Sciatic nerve (tissue), 2 donors: Measurements from ENCODE around the gene PRM1. TPM values are rescaled to one million over a fixed set of nuclear protein-coding genes. Genes with fewer than 3 reads are reported as not detected.
A peak's percentile ranks its signal among the peaks of the same experiment; 100 is the strongest.

Experiments used
- ATAC-seq: fragments of 200-7000 bp; cut with Tn5 transposase; one replicate; pipeline ENCODE4 v1.9.1; 2020; ENCODE audit warnings: mild to moderate bottlenecking, moderate library complexity
- DNase-seq: peaks from one replicate; pipeline ENCODE4 v3.0.0-alpha.2; 2020; ENCODE audit warnings: low spot score
- intact Hi-C: fragments of 100-400 bp; cut with DNase I; formaldehyde crosslinking; loops from one replicate; pipeline ENCODE4 v1.14.2; 2022
- total RNA-seq: library from RNA; stranded (reverse); fragmentation: NEBNext Ultra II Directional; extraction: Animal tissue kit (Norgen Biotek cat#: 25700); gene quantifications from one replicate; pipeline ENCODE4 v1.2.1, GENCODE V29; 2021
- donor health status: DM: no; HTN: no; CAD: no.
- donor health status: DM: no; HTN: no; CAD: no.

PRM1 gene, protein sequence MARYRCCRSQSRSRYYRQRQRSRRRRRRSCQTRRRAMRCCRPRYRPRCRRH
- total RNA-seq = not detected

DNA sequence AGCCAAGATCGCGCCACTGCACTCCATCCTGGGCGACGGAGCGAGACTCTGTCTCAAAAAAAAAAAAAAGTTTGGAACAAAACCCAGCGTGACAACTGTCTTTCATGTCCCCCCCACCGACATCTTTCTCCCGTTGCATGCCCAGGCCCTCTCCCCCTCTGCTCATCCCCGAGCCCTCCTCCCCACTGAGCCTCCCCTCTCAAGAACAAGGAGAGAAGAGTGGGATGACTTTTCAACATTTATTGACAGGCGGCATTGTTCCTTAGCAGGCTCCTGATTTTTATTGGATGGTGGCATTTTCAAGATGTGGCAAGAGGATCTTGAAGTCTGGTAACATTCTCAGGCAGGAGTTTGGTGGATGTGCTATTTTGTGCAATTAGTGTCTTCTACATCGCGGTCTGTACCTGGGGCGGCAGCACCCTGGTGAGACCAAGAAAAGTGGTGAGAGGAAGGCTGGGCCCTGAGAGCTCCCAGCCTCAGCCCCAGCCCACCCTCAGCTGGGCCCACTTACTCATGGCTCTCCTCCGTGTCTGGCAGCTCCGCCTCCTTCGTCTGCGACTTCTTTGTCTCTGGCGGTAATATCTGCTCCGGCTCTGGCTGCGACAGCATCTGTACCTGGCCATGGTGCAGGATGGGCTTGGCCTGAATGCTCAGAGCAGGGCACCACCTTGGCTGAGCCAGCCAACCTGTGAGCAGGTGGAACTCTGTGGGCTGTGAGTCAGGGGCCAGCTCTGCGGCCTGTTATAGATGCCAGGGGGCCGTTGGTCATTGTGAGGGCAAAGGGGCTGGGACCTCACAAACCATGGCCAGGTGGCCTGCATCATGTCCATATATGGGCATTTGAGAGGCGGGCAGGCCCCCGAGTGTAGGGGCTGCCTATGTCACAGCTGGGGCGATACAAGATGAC lies at the start of gene PRM1:
Gene PRM1, minus strand, starts transcription at position 715 of the 907 bp plus-strand sequence. Its CDS starts 92 bp downstream, at position 623.
- DNase-seq = no peak
- no peak for ATAC-seq
- intact Hi-C loops = no loop called here

DNA sequence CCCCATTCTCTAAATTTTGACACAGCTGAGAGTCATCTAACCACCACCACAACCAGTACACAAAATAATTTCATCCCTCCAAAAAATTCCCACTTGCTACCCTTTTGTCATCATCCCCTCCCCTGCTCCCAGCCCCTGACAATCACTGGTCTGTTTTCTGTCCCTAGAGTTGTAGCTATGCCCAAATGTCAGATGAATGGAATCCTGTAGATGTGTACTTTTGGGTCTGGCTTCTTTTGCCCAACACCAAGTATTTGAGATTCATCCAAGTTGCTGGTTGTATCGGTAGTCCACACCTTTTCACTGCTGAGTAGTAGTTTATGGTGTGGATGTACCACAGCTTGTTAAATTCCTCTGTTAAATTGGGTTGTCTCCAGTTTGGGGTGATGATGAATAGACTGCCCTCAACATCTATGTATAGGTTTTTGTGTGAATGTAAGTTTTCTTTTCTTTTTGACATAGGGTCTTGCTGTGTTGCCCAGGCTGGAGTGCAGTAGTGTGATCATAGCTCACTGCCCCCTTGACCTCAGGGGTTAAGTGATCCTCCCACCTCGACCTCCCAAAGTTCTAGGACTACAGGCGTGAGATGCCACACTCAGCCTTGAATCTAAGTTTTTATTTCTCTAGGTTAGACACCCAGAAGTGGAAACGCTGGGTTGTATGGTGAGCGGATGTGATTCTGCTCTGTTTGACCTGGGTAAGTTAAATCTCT lies 49.6 kb upstream of the PRM1 start:
- DNase-seq (no peak), ATAC-seq (no peak)
- intact Hi-C loops = no loop called here

DNA sequence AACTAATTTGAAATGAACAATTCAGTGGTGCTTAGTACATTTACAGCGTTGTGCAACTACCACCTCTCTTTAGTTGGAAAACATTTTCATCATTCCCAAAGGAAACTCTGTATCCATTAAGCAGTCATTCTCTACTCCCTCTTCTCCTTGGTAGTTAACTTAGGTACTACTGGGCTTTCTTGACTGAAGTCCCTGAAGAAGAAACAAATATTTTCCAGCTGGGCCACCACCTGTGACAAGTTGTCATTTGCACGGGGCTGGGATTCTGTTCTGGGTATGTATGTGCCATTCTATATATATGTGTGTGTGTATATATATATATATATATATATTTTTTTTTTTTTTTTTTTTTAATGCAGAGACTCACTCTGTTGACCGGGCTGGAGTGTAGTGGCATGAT lies 48.8 kb upstream of the PRM1 start:
- DNase-seq = no peak
- intact Hi-C loops = no loop called here
- ATAC-seq = no peak

DNA sequence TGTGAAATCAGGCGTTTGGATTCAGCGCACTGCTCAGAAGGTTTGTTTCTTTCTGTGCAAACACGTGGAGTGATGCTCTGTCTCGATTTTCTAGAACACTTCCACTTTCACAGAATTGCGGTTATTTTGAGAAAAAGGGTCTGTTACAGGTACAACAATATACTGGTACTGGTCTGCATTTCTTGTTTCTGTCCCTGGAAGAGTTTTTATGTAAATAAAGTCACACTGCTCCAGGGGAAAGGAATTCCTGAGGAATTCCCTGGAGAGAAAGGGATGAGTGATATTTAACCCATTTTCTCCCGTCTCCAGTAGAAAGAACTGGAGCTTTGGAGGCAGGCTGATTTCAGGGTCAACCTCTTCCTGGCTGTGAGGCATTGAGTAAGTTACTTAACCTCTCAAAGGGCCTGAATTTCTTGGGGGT lies 48.0 kb upstream of the PRM1 start:
- DNase-seq (no peak), ATAC-seq (peak; percentile 27)
- intact Hi-C loops = no loop called here

DNA sequence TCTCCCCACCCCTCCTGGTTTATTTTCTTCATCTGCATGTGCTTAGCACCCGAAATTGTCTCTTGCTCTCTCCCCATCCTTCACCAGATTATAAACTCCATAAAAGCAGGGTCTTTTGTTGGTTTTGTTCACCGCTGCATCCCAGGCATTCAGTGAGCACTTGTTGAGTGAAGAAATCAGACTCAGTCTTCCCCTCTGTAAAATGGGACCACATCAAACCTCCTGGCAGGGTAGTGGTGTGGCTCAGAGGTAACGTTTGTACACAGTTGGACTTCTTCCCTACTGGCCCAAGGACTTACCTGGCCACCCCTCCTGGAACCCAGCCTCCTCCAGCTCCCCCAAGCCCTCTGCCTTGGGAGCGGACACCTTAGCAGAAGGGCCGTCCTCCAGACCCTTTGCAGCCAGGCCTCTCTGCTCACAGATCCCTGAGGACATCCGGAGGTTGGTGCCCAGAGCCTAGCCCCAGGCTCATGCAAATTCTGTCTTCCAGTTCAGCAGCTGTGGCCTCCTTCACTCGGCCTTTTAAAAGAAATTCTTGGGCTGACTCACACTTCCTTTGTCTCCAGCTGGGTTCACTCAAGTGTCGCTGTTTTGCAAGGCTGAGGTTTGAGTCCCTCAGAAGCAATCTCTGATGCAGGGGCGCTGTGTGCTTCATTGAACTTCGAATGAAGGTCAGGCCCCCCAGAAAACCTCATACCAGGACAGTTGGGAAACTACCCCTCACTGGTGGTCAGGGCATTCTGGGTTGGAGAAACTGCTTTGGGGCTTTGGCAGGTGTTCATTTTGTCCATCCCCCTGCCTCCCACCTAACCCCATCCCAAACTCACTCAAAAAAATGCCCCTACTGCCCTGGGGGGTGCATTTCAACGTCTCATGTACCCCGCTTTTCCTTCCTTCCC lies 47.3 kb upstream of the PRM1 start:
- DNase-seq (no peak), ATAC-seq (peak; percentile 86)
- intact Hi-C loops = no loop called here

DNA sequence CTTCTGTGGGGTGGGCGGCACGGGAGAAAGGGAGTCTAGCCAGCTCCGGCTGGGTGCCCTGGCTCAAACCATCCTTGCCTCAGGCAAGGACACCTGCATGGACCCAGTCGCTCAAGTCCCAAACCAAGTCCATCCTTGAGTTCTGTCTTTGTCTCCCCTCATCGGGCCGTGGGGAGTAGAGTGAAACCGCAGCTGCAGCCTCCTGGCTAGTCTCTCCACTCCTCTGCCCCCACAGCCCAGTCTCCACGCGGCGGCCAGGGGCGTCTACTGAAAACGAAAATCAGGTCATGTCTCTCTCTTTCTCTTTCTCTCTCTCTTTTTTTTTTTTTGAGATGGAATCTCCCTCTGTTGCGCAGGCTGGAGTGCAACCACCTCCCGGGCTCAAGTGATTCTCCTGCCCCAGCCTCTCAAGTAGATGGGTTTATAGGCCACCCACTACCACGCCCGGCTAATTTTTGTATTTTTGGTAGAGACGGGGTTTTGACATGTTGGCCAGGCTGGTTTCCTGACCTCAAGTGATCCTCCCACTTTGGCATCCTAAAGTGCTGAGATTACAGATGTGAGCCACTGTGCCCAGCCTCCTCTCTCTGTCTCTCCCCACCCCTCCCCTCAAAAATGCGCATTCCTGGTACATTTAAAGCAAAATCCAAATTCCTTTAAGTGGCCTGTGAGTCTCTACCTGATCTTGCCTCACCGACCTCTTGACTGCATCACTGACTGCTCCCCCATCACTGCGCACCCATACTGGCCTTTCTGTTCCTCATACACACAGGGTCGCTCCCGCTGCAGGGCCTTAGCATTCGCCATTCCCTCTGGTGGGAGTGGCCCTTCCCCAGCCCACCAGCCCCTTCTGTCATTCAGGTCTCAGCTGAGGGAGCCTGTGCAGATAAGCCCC lies 46.4 kb upstream of the PRM1 start:
- DNase-seq = no peak
- no peak for ATAC-seq
- intact Hi-C loops = no loop called here

DNA sequence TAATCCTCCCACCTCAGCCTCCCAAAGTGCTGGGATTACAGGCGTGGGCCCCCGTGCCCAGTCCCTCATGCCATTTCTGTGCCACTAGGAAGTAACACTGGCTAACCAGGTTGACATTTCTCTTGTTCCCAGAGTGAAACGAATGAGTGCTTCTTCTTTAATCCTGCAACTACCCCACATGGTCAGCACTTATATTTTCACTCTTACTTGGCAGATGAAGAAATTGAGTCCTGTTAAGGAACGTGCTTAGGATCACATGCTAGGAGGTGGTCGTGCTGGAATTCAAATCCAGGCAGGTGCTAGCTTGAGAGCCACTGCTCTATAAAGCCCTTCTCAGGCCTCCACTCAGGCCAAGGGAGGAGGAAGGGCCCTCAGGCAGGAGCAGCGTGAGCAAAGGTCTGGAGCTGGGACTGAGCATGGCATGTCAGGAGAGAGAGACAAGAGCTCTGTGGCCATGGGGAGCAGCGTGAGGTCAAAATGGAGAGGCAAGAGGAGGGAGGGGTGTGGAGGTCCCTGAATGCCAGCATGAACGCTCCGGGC lies 45.7 kb upstream of the PRM1 start:
- intact Hi-C loops = no loop called here
- no peak for ATAC-seq

DNA sequence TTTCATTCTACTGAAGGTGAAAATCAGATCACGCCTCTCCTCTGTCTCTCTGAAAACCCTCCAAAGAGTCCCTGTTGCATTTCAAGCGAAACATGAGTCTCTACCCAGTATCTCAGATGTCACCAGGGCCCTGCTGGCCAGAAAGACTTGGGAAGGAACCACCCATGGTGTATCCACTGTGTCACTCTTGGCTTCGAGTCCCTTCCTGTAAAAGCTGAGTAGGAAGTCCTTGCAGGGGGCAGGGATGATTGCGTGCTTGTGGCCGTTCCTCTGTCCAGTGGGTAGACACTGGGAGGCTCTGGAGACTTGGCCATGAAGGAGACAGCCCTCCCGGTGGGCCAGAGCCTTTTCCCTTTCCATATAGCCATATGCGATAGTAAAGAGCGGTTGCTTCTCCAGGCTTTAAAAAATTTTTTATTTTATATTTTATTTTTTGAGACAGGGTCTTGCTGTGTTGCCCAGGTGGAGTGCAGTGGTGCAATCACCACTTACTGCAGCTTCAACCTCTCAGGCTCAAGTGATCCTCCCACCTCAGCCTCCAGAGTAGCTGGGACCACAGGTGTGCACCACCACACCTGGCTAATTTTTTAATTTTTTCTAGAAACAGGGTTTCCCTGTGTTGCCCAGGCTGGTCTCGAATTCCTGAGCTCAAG lies 45.1 kb upstream of the PRM1 start:
- ATAC-seq = no peak
- DNase-seq = no peak
- intact Hi-C loops = no loop called here

More for the DNA sequence above, 45.7 kb upstream of the PRM1 start:
- no peak for DNase-seq

DNA sequence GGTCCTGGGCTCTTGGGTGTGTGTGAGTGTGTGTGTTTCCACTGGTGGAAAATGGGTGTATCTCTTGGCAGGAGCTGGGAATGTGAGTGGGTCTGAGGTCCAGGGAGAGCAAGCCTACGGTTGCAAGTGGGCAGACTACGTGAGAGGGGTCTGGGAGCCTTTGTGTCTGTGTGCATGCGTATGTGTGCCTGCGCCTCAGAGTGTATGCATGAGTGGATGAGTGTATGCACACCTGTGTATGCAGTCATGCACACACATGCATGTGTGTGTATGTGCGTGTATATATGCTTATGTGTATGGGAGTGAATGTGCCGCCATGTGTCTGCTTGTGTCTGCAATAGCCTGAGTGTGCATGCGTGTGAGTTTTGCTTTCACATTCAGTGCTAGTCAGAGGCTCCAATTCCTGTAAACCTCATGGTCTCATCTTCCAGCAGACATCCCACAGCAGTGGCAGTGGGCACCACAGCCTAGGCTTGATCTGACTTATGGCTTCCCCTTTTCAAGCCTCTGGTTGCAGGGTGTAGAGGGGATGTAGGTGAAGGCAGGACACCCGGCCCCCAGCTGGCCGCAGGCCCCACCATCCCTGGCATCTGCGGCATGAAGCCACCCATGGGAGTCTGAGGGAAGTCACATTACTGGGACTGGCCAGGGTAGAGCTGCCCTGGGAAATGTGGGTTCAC lies 44.4 kb upstream of the PRM1 start:
- DNase-seq = no peak
- no peak for ATAC-seq
- intact Hi-C loops = no loop called here

DNA sequence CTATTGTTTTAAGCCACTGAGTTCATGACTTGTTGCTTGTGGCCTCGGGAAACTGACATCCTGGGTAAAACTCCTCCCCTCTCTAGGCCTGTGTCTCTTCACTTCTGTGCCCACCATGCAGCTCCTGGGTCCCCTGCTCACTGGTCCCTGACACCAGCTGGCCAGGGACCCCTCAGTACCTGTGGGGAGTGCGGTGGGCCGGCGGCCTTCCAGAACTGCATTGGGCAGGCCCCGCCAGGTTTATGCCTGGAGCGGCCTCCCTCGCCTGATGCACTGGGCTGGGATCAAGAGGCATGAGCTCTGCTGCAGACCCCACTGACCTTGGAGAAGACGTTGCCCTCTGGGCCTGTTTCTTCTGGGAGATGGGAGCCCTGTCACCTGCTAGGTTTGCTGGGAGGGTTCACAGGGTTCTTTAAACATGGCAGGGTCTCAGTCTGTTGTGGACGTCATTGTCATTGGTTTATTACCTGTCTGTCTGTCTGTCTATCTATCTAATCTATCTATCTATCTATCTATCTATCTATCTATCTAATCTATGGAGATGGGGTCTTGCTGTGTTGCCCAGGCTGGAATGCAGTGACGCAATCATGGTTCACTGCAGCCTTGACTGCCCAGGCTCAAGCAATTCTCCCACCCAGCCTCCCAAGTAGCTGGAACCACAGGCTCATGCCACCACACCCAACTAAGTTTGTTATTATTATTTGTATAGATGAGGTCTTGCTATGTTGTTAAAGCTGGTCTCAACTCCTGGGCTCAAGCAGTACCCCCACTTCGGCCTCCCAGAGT lies 42.6 kb upstream of the PRM1 start:
- ATAC-seq = no peak
- no peak for DNase-seq
- intact Hi-C loops = no loop called here

DNA sequence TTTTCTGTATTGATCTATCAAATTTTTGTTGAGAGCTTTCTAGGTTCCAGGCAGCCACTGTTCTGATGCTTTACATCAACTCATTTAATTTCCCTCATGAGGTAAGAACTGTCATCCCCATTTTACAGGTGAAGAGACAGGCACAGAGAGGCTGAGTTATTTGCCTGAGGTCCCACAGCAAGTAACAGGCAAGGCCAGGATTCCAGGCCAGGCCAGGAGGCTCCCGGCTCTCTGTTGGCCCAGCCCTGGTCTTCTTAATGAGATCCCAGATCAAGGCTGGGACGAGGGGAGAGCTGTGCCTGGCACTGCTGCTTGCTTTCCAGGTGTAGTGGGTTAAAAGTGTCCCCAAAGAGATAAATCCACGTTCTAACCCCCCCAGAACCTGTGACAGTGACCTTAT lies 41.7 kb upstream of the PRM1 start:
- intact Hi-C loops = no loop called here
- DNase-seq (no peak), ATAC-seq (no peak)

DNA sequence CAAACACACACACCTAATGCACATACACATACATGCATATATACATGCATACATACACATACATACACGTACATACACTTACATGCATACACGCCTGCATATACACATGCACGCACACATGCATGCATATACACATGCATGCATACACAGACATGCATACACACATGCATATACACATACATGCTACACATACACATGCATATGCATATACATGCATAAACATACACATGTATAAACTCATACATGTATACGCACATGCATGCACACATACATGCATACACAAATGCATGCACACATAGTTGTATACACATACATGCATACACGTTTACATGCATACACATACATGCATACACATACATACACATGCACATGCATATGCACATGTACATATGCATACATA lies 40.5 kb upstream of the PRM1 start:
- intact Hi-C loops = no loop called here
- ATAC-seq (no peak), DNase-seq (no peak)

DNA sequence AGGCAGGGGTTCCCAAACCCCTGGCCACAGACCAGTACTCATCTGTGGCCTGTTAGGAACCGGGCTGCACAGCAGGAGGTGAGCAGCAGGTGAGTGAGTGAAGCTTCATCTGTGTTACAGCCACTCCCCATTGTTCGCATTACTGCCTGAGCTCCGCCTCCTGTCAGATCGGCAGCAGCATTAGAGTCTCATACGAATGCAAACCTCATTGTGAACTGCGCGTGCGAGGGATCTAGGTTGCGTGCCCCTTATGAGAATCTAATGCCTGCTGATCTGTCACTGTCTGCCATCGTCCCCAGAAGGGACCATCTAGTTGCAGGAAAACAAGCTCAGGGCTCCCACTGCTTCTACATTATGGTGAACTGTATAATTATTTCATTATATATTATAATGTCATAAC lies 39.0 kb upstream of the PRM1 start:
- intact Hi-C loops = no loop called here
- DNase-seq (no peak), ATAC-seq (no peak)

DNA sequence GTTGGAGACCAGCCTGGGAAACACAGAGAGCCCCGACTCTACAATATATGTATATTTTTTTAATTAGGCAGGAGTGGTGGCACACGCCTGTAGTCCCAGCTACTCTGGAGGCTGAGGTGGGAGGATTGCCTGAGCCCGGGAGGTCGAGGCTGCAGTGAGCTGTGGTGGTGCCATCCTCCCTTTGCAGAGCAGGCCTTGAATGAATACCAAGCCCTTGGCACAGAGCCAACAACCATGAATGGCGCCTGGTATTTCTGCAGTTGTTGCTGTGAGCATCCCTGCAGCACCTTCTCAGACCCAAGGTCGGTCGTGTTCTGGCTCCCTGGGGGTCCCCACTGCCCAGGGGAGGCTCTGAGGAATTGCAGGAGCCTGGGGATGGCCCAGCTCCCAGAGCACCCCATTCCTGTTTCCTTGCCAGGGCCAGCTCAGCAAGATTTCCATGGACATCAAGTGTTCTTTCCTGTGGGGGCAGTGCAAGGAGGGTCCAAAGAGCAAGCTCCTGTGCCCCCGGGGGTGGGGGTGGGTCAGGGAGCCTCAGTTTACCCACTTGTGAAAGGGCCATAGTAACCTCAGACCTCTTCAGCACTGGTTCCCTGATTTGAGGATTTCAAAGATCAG lies 38.5 kb upstream of the PRM1 start:
- intact Hi-C loops = no loop called here
- DNase-seq (no peak), ATAC-seq (no peak)

DNA sequence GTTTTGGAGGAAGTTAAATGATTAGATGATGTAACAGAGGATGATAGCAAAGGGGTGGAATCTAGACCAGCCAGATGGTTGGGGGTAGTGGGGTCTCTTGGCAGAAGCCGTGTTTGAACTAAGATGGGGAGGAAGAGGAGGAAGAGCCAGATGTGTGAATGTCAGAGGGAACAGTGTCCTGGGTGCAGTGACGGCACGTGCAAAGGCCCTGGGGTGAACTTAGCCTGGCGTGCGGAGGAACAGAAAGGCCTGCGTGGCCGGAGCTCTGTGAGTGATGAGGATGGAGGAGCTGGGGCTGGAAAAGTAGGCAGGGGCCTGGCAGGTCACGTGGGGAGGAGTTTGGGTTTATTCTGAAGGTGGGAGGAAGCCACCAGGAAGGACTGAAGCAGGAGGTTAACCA lies 37.7 kb upstream of the PRM1 start:
- no peak for ATAC-seq
- intact Hi-C loops = no loop called here
- no peak for DNase-seq
